Left kidney (tissue), 2 donors: Measurements from ENCODE around the gene TRAF2. TPM values are rescaled to one million over a fixed set of nuclear protein-coding genes. Genes with fewer than 3 reads are reported as not detected.

Source experiments
- DNase-seq: peaks from one replicate; pipeline ENCODE4 v3.0.0-alpha.2; 2013
- polyA plus RNA-seq: library from polyadenylated mRNA; unstranded; fragments of 120-200 nt; gene quantifications from one replicate; pipeline ENCODE4 v1.2.1, GENCODE V29; 2013; ENCODE audit not compliant: insufficient read length

Gene TRAF2
- polyA plus RNA-seq, 1 donor: 12.7 TPM

- no peak for DNase-seq
Measured at GRCh38 chr9:136962163-136962562, 75.8 kb downstream of the TRAF2 start.

- no peak for DNase-seq
Measured at GRCh38 chr9:136962701-136963248, 76.5 kb downstream of the TRAF2 start.

GRCh38 chr9:136963341-136963740 is 77.0 kb downstream of the TRAF2 start:
- DNase-seq: no peak

- no peak for DNase-seq
Measured at GRCh38 chr9:136963751-136964150, 77.4 kb downstream of the TRAF2 start.

GRCh38 chr9:136964171-136964689 is 77.9 kb downstream of the TRAF2 start:
- DNase-seq: no peak

- no peak for DNase-seq
Measured at GRCh38 chr9:136964833-136965422, 78.6 kb downstream of the TRAF2 start.

GRCh38 chr9:136965771-136966484 is 79.6 kb downstream of the TRAF2 start:
- DNase-seq: no peak

GRCh38 chr9:136968333-136969127 is 82.2 kb downstream of the TRAF2 start:
- no peak for DNase-seq

GRCh38 chr9:136969150-136969549 is 82.8 kb downstream of the TRAF2 start:
- no peak for DNase-seq

GRCh38 chr9:136969774-136970173 is 83.5 kb downstream of the TRAF2 start:
- DNase-seq: no peak

- no peak for DNase-seq
Measured at GRCh38 chr9:136970361-136970760, 84.0 kb downstream of the TRAF2 start.

GRCh38 chr9:136971746-136972145 is 85.4 kb downstream of the TRAF2 start:
- no peak for DNase-seq

- no peak for DNase-seq
Measured at GRCh38 chr9:136972335-136972734, 86.0 kb downstream of the TRAF2 start.

GRCh38 chr9:136972743-136973142 is 86.4 kb downstream of the TRAF2 start:
- no peak for DNase-seq

- no peak for DNase-seq
Measured at GRCh38 chr9:136973618-136974617, 87.6 kb downstream of the TRAF2 start.

GRCh38 chr9:136974817-136975535 is 88.7 kb downstream of the TRAF2 start:
- DNase-seq: no peak

- DNase-seq: no peak
Measured at GRCh38 chr9:136975644-136976043, 89.3 kb downstream of the TRAF2 start.
